C4-2B (cell line): Measurements from ENCODE around the gene SH3GL1.

ENCODE experiments used
- ZFX ChIP-seq: fragments of 450-650 bp; IDR thresholded peaks from 2 replicates; pipeline ENCODE4 v1.6.1; 2017
- TF ChIP-seq, protein P1 (sequence below): fragments of 450-650 bp; conservative IDR thresholded peaks from 2 replicates; pipeline ENCODE4 v1.5.1; 2017; ENCODE audit warnings: mild to moderate bottlenecking

GRCh38 chr19:4357095-4357797 is 43.1 kb downstream of the SH3GL1 start:
- TF ChIP-seq, protein P1, sequence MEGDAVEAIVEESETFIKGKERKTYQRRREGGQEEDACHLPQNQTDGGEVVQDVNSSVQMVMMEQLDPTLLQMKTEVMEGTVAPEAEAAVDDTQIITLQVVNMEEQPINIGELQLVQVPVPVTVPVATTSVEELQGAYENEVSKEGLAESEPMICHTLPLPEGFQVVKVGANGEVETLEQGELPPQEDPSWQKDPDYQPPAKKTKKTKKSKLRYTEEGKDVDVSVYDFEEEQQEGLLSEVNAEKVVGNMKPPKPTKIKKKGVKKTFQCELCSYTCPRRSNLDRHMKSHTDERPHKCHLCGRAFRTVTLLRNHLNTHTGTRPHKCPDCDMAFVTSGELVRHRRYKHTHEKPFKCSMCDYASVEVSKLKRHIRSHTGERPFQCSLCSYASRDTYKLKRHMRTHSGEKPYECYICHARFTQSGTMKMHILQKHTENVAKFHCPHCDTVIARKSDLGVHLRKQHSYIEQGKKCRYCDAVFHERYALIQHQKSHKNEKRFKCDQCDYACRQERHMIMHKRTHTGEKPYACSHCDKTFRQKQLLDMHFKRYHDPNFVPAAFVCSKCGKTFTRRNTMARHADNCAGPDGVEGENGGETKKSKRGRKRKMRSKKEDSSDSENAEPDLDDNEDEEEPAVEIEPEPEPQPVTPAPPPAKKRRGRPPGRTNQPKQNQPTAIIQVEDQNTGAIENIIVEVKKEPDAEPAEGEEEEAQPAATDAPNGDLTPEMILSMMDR = no peak
- TF ChIP-seq ZFX = no peak
